Osteoblast (primary cell): ENCODE measurements around the gene PEF1. TPM values are rescaled to one million over a fixed set of nuclear protein-coding genes. Genes with fewer than 3 reads are reported as not detected.

Source experiments
- DNase-seq: peaks from one replicate; pipeline ENCODE4 v3.0.0; 2011; ENCODE audit warnings: low spot score, mixed read lengths; ENCODE audit not compliant: insufficient read length; ENCODE audit errors: missing footprints
- H2AFZ ChIP-seq: 2 replicates; pipeline ENCODE4 v1.6.0; 2011; ENCODE audit warnings: mild to moderate bottlenecking, low read length
- H3K27ac ChIP-seq: 2 replicates; pipeline ENCODE4 v1.5.1; 2011; ENCODE audit warnings: mild to moderate bottlenecking, low read depth, low read length, moderate library complexity
- H3K27me3 ChIP-seq: 2 replicates; pipeline ENCODE4 v1.6.0; 2012; ENCODE audit warnings: mild to moderate bottlenecking, control low read depth, inconsistent platforms, low read length, moderate library complexity; ENCODE audit not compliant: insufficient read depth
- H3K36me3 ChIP-seq: 2 replicates; pipeline ENCODE4 v1.5.1; 2011; ENCODE audit warnings: mild to moderate bottlenecking, low read length, control low read depth, moderate library complexity; ENCODE audit not compliant: insufficient read depth
- H3K4me1 ChIP-seq: 2 replicates; pipeline ENCODE4 v1.5.1; 2011; ENCODE audit warnings: mild to moderate bottlenecking, low read length, control low read depth, moderate library complexity; ENCODE audit not compliant: insufficient read depth
- H3K4me2 ChIP-seq: 2 replicates; pipeline ENCODE4 v1.6.0; 2011; ENCODE audit warnings: mild to moderate bottlenecking, low read length; ENCODE audit not compliant: insufficient read depth
- H3K4me3 ChIP-seq: fragments of 200-600 bp; sonication (generic); 3 replicates; pipeline ENCODE4 v1.5.1; 2012; ENCODE audit warnings: mild to moderate bottlenecking, low read length, inconsistent platforms; ENCODE audit not compliant: insufficient read depth
- H3K79me2 ChIP-seq: 2 replicates; pipeline ENCODE4 v1.6.0; 2012; ENCODE audit warnings: mild to moderate bottlenecking, low read length, control low read depth, inconsistent platforms; ENCODE audit not compliant: insufficient read depth
- H3K9me3 ChIP-seq: 2 replicates; pipeline ENCODE4 v1.5.1; 2011; ENCODE audit warnings: low read depth, low read length, control low read depth
- H4K20me1 ChIP-seq: 2 replicates; pipeline ENCODE4 v1.6.0; 2012; ENCODE audit warnings: mild to moderate bottlenecking, low read length, control low read depth; ENCODE audit not compliant: insufficient read depth
- total RNA-seq: library from RNA; depleted of rRNA; stranded (reverse); fragments of >200 nt; gene quantifications from 2 replicates; pipeline ENCODE4 v1.2.3, GENCODE V29; 2012
- TF ChIP-seq, protein P1 (sequence below): IDR thresholded peaks from 2 replicates; pipeline ENCODE4 v1.5.1; 2011; ENCODE audit warnings: mild to moderate bottlenecking, low read depth, low read length, moderate library complexity; ENCODE audit errors: extremely low read depth

The PEF1 gene
- total RNA-seq, 1 donor: 86.5 TPM

GRCh38 chr1:31624731-31625514 is 19.8 kb downstream of the PEF1 start:
- TF ChIP-seq, protein P1, sequence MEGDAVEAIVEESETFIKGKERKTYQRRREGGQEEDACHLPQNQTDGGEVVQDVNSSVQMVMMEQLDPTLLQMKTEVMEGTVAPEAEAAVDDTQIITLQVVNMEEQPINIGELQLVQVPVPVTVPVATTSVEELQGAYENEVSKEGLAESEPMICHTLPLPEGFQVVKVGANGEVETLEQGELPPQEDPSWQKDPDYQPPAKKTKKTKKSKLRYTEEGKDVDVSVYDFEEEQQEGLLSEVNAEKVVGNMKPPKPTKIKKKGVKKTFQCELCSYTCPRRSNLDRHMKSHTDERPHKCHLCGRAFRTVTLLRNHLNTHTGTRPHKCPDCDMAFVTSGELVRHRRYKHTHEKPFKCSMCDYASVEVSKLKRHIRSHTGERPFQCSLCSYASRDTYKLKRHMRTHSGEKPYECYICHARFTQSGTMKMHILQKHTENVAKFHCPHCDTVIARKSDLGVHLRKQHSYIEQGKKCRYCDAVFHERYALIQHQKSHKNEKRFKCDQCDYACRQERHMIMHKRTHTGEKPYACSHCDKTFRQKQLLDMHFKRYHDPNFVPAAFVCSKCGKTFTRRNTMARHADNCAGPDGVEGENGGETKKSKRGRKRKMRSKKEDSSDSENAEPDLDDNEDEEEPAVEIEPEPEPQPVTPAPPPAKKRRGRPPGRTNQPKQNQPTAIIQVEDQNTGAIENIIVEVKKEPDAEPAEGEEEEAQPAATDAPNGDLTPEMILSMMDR: no peak
- Histone ChIP-seq H3K4me1 (peaks cover 31% of the 10 kb centered on the region), H3K9me3 (no peaks in the 10 kb centered on the region), H4K20me1 (peaks cover 10% of the 10 kb centered on the region), H3K4me2 (no peak overlapping the region), H3K79me2 (no peaks in the 10 kb centered on the region), H3K27me3 (no peaks in the 10 kb centered on the region), H3K27ac (no peak overlapping the region), H3K36me3 (peaks cover 17% of the 10 kb centered on the region), H2AFZ (no peak overlapping the region), H3K4me3 (no peak overlapping the region)
- peak; percentile 73 for DNase-seq

DNA sequence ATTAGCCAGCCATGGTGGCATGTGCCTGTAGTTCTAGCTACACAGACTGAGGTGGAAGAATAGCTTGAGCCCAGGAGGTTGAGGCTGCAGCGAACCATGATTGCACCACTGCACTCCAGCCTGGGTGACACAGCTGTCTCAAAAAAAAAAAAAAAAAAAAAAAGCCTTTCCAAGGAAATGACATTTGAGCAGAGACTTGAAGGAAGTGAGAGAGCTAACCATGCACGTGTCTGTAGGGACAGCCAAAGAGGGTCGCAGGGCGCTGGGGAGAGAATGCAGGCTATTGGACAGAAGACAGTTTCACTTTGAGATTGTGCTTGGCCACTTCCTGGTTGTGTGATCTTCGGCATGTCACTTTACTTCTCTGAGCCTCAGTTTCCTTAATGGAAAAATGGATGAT is 20.4 kb downstream of the PEF1 start:
- DNase-seq: no peak
- H3K36me3 ChIP-seq: peaks cover 11% of the 10 kb centered on the region
- H3K79me2 ChIP-seq: no peaks in the 10 kb centered on the region
- no peaks in the 10 kb centered on the region for H3K27me3 ChIP-seq
- H3K4me2 ChIP-seq: no peak overlapping the region
- peaks cover 10% of the 10 kb centered on the region for H4K20me1 ChIP-seq
- no peak overlapping the region for H3K27ac ChIP-seq
- TF ChIP-seq, protein P1: no peak
- H3K4me1 ChIP-seq: peaks cover 31% of the 10 kb centered on the region
- no peak overlapping the region for H2AFZ ChIP-seq
- no peaks in the 10 kb centered on the region for H3K9me3 ChIP-seq
- no peak overlapping the region for H3K4me3 ChIP-seq

DNA sequence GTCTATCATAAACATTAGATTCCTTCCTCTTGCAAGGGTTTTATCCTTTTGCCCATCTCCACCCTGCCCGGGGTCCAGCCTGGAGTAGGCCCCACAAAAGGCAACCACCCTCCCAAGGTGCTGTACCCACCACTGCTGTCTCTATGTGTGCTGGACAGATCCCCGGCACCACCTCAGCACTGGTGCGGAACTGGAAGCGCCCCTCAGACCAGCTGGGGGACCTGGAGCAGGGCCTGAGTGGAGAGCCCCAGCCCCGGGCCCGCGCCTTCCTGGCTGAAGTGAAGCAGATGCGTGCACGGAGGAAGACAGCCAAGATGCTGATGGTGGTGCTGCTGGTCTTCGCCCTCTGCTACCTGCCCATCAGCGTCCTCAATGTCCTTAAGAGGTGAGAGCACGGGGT is 21.3 kb downstream of the PEF1 start:
- H3K27ac ChIP-seq: no peak overlapping the region
- H3K4me3 ChIP-seq: no peak overlapping the region
- TF ChIP-seq, protein P1: no peak

GRCh38 chr1:31621847-31622730 is 22.6 kb downstream of the PEF1 start:
- Histone ChIP-seq H3K4me1 (peaks cover 18% of the 10 kb centered on the region), H3K27me3 (no peaks in the 10 kb centered on the region), H3K27ac (no peak overlapping the region), H3K4me2 (no peak overlapping the region), H3K4me3 (no peak overlapping the region), H3K79me2 (no peaks in the 10 kb centered on the region), H3K36me3 (no peaks in the 10 kb centered on the region), H2AFZ (no peak overlapping the region), H3K9me3 (no peaks in the 10 kb centered on the region), H4K20me1 (no peaks in the 10 kb centered on the region)
- TF ChIP-seq, protein P1: no peak
- DNase-seq: peak; percentile 84

More for the DNA sequence above, 21.3 kb downstream of the PEF1 start:
- no peak overlapping the region for H3K4me2 ChIP-seq
- no peak overlapping the region for H2AFZ ChIP-seq
- H3K9me3 ChIP-seq: no peaks in the 10 kb centered on the region
- H3K4me1 ChIP-seq: peaks cover 31% of the 10 kb centered on the region
- peaks cover 5% of the 10 kb centered on the region for H3K36me3 ChIP-seq
- DNase-seq: no peak
- no peaks in the 10 kb centered on the region for H3K79me2 ChIP-seq
- peaks cover 4% of the 10 kb centered on the region for H4K20me1 ChIP-seq
- no peaks in the 10 kb centered on the region for H3K27me3 ChIP-seq
